Motor neuron (in vitro differentiated cells): ENCODE measurements around the gene CFTR. TPM values are rescaled to one million over a fixed set of nuclear protein-coding genes. Genes with fewer than 3 reads are reported as not detected.

Experiments used
- ATAC-seq, 8 experiments: fragments of 200-7000 bp; cut with Tn5 transposase; replicated peaks in 6 of 8; 2 replicates each; pipeline ENCODE4 v1.8.0; 2021; ENCODE audit warnings: mild to moderate bottlenecking in 8 of 8, moderate library complexity in 8 of 8
- H3K27ac ChIP-seq, 2 donors: fragments of 250-450 bp; sonication (Bioruptor Pico); 2 replicates each; pipeline ENCODE4 v1.9.0; 2021; ENCODE audit warnings: antibody characterized with exemption in 2 of 2, mild to moderate bottlenecking in 2 of 2, moderate library complexity in 1 of 2
- H3K4me1 ChIP-seq, 2 donors: fragments of 250-450 bp; sonication (Bioruptor Pico); replicated peaks in 1 of 2; 2 replicates each; pipeline ENCODE4 v1.6.1; 2021; ENCODE audit warnings: antibody characterized with exemption in 2 of 2, mild to moderate bottlenecking in 2 of 2, moderate library complexity in 1 of 2
- H3K4me3 ChIP-seq, 5 donors: fragments of 250-450 bp; sonication (Bioruptor Pico); 2 replicates each; pipeline ENCODE4 v1.9.0; 2021; ENCODE audit warnings: antibody characterized with exemption in 5 of 5, mild to moderate bottlenecking in 5 of 5, moderate library complexity in 4 of 5
- WGBS, 10 experiments: fragments of 450-650 bp; shearing (Covaris generic); methylation state at CpG; one replicate each; pipeline ENCODE4 v1.0.0; 2022; 5-methylcytosine and 5-hydroxymethylcytosine counted together
- in situ Hi-C, 9 experiments: fragments of 400-800 bp; cut with MboI; loops; one replicate each; pipeline ENCODE4 v1.15.0; 2021; ENCODE audit warnings: low sequenced_read_pairs in 9 of 9, low pct_unique_long_range_greater_than_20kb in 2 of 9; ENCODE audit not compliant: unreplicated experiment in 9 of 9
- total RNA-seq, 8 experiments: library from RNA; unstranded; fragments of 300-600 nt; gene quantifications; 2 replicates each; pipeline versions ENCODE4 v1.2.3 to v1.2.4, GENCODE V29; 2022

Gene CFTR
- total RNA-seq, 8 experiments from 2014 or later: 0.76 to 2.7 (median 1.2) TPM; not detected in 2

GRCh38 chr7:117565226-117565625, 85.4 kb downstream of the CFTR start:
- no peak overlapping the region for H3K27ac ChIP-seq
- WGBS, 10 experiments: 10 to 90% (median 80%) methylated on average over 1 to 4 of the region's 4 CpGs; no CpG with 5 or more reads in 3 of the 10 experiments
- no peak for ATAC-seq
- H3K4me1 ChIP-seq: no peaks in the 10 kb centered on the region
- in situ Hi-C loops: no loop called here
- no peak overlapping the region for H3K4me3 ChIP-seq

- in situ Hi-C loops: no loop called here
These were observed 88.0 kb downstream of the CFTR start for GRCh38 chr7:117567781-117568180.

GRCh38 chr7:117572856-117573620, 93.2 kb downstream of the CFTR start:
- Histone ChIP-seq H3K27ac (no peak overlapping the region), H3K4me3 (no peak overlapping the region), H3K4me1 (no peaks in the 10 kb centered on the region)
- no peak for ATAC-seq
- in situ Hi-C loops: no loop called here

More at GRCh38 chr7:117567781-117568180, 88.0 kb downstream of the CFTR start:
- Histone ChIP-seq H3K4me3 (no peak overlapping the region), H3K4me1 (no peaks in the 10 kb centered on the region), H3K27ac (no peak overlapping the region)
- 0 to 100% (median 50%) methylated on average over 1 of the region's 1 CpG; no CpG with 5 or more reads in 4 of the 10 experiments for WGBS, 10 experiments
- no peak for ATAC-seq

GRCh38 chr7:117581424-117581823, 101.6 kb downstream of the CFTR start:
- Histone ChIP-seq H3K27ac (no peak overlapping the region), H3K4me1 (no peaks in the 10 kb centered on the region), H3K4me3 (no peak overlapping the region)
- WGBS, 10 experiments: 25 to 100% (median 80%) methylated on average over 1 of the region's 1 CpG; no CpG with 5 or more reads in 4 of the 10 experiments
- in situ Hi-C loops: no loop called here
- no peak for ATAC-seq

GRCh38 chr7:117582219-117582704, 102.4 kb downstream of the CFTR start:
- 0 to 100% (median 88%) methylated on average over 1 of the region's 1 CpG; no CpG with 5 or more reads in 4 of the 10 experiments for WGBS, 10 experiments
- ATAC-seq: peak in 2 of 8 experiments; percentile 94 to 97

GRCh38 chr7:117587931-117588330, 108.1 kb downstream of the CFTR start:
- no peaks in the 10 kb centered on the region for H3K4me1 ChIP-seq
- ATAC-seq: no peak
- H3K27ac ChIP-seq: no peak overlapping the region
- no peak overlapping the region for H3K4me3 ChIP-seq
- in situ Hi-C loops: no loop called here
- WGBS, 10 experiments: 10 to 100% (median 60%) methylated on average over 1 of the region's 1 CpG; no CpG with 5 or more reads in 3 of the 10 experiments

More at GRCh38 chr7:117582219-117582704, 102.4 kb downstream of the CFTR start:
- Histone ChIP-seq H3K27ac (no peak overlapping the region), H3K4me1 (no peaks in the 10 kb centered on the region), H3K4me3 (no peak overlapping the region)
- in situ Hi-C loops: no loop called here

- H3K4me1 ChIP-seq: no peaks in the 10 kb centered on the region
- 0 to 83% (median 33%) methylated on average over 1 of the region's 1 CpG; no CpG with 5 or more reads in 4 of the 10 experiments for WGBS, 10 experiments
- no peak overlapping the region for H3K4me3 ChIP-seq
- in situ Hi-C loops: no loop called here
- no peak for ATAC-seq
- no peak overlapping the region for H3K27ac ChIP-seq
These were observed 108.5 kb downstream of the CFTR start for GRCh38 chr7:117588352-117588794.

GRCh38 chr7:117590191-117590590, 110.4 kb downstream of the CFTR start:
- Histone ChIP-seq H3K27ac (no peak overlapping the region), H3K4me1 (no peaks in the 10 kb centered on the region), H3K4me3 (no peak overlapping the region)
- no peak for ATAC-seq
- in situ Hi-C loops: no loop called here
- WGBS, 10 experiments: 0 to 100% (median 30%) methylated on average over 1 of the region's 1 CpG; no CpG with 5 or more reads in 2 of the 10 experiments

- in situ Hi-C loops: no loop called here
- Histone ChIP-seq H3K27ac (no peak overlapping the region), H3K4me3 (no peak overlapping the region), H3K4me1 (no peaks in the 10 kb centered on the region)
- no peak for ATAC-seq
- 5 to 84% (median 75%) methylated on average over 2 to 11 of the region's 11 CpGs for WGBS, 10 experiments
These were observed 112.3 kb downstream of the CFTR start for GRCh38 chr7:117592011-117592635.

GRCh38 chr7:117596134-117596533, 116.3 kb downstream of the CFTR start:
- WGBS, 10 experiments: no CpG with 5 or more reads among the region's 21 CpGs

GRCh38 chr7:117597755-117598154, 117.9 kb downstream of the CFTR start:
- ATAC-seq: no peak

More at GRCh38 chr7:117596134-117596533, 116.3 kb downstream of the CFTR start:
- Histone ChIP-seq H3K27ac (no peak overlapping the region), H3K4me3 (no peak overlapping the region), H3K4me1 (no peaks in the 10 kb centered on the region)
- in situ Hi-C loops: no loop called here
- ATAC-seq: no peak

GRCh38 chr7:117600911-117601310, 121.1 kb downstream of the CFTR start:
- in situ Hi-C loops: no loop called here
- ATAC-seq: no peak

More at GRCh38 chr7:117597755-117598154, 117.9 kb downstream of the CFTR start:
- H3K4me3 ChIP-seq: no peak overlapping the region
- no peaks in the 10 kb centered on the region for H3K4me1 ChIP-seq
- H3K27ac ChIP-seq: no peak overlapping the region
- 0 to 71% (median 54%) methylated on average over 1 to 2 of the region's 2 CpGs; no CpG with 5 or more reads in 4 of the 10 experiments for WGBS, 10 experiments
- in situ Hi-C loops: no loop called here

GRCh38 chr7:117603627-117604026, 123.8 kb downstream of the CFTR start:
- no peaks in the 10 kb centered on the region for H3K4me1 ChIP-seq
- in situ Hi-C loops: no loop called here
- WGBS, 10 experiments: 0 to 100% (median 75%) methylated on average over 1 to 4 of the region's 4 CpGs
- H3K4me3 ChIP-seq: no peak overlapping the region
- ATAC-seq: no peak
- no peak overlapping the region for H3K27ac ChIP-seq

More at GRCh38 chr7:117600911-117601310, 121.1 kb downstream of the CFTR start:
- H3K27ac ChIP-seq: no peak overlapping the region
- WGBS, 10 experiments: 0 to 88% (median 40%) methylated on average over 1 to 2 of the region's 2 CpGs; no CpG with 5 or more reads in 2 of the 10 experiments
- no peaks in the 10 kb centered on the region for H3K4me1 ChIP-seq
- H3K4me3 ChIP-seq: no peak overlapping the region
